GM12801 (cell line): ENCODE results near the gene PDCD4.

Experiments used
- TF ChIP-seq, protein P1 (sequence below): IDR thresholded peaks from one replicate; pipeline ENCODE4 v1.5.1; 2011; ENCODE audit warnings: control low read depth; ENCODE audit not compliant: insufficient read length; ENCODE audit errors: extremely low read depth

Gene PDCD4

DNA sequence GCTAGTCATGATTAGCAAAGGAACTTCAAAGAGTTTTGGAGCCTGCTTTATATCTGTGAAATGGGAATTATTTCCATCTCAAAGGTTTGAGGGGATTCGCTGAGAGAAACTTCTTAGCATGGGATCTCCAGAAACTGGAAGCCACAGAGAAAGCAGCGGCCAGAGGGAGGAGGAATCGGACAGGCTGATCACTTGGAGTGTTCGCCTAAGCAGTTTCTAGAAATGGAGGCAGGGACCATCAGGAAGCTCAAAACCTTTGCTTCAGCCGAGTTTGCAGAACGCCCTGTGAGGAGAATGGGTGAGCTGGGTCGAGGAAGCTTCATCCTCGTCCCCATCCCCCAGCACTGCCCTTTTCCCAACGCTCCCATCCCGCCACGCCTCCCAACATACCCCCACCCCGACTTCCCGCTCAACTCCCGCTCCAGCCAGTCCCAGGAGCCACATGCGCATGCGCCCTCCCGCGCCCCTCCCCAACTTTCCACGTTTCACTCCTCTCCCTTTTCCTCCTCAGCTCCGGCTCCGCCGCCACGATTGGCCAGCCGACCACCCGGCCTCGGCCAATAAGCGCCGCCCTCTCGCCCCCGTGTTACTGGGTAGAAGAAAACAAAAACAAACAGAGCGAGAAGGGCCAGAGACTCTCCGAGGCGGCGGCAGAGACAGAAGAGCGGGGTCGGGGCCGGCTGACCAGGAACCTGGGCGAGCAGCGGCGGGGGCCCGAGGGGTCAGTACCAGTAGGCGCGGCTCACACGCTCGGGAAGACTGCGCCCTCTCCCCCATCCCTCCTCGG, at the start of gene PDCD4:
TSS of gene PDCD4 (plus strand) at position 631 of the 787 bp plus-strand sequence. CDS start 4,100 bp downstream, outside the sequence.
- TF ChIP-seq, protein P1, sequence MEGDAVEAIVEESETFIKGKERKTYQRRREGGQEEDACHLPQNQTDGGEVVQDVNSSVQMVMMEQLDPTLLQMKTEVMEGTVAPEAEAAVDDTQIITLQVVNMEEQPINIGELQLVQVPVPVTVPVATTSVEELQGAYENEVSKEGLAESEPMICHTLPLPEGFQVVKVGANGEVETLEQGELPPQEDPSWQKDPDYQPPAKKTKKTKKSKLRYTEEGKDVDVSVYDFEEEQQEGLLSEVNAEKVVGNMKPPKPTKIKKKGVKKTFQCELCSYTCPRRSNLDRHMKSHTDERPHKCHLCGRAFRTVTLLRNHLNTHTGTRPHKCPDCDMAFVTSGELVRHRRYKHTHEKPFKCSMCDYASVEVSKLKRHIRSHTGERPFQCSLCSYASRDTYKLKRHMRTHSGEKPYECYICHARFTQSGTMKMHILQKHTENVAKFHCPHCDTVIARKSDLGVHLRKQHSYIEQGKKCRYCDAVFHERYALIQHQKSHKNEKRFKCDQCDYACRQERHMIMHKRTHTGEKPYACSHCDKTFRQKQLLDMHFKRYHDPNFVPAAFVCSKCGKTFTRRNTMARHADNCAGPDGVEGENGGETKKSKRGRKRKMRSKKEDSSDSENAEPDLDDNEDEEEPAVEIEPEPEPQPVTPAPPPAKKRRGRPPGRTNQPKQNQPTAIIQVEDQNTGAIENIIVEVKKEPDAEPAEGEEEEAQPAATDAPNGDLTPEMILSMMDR = no peak

DNA sequence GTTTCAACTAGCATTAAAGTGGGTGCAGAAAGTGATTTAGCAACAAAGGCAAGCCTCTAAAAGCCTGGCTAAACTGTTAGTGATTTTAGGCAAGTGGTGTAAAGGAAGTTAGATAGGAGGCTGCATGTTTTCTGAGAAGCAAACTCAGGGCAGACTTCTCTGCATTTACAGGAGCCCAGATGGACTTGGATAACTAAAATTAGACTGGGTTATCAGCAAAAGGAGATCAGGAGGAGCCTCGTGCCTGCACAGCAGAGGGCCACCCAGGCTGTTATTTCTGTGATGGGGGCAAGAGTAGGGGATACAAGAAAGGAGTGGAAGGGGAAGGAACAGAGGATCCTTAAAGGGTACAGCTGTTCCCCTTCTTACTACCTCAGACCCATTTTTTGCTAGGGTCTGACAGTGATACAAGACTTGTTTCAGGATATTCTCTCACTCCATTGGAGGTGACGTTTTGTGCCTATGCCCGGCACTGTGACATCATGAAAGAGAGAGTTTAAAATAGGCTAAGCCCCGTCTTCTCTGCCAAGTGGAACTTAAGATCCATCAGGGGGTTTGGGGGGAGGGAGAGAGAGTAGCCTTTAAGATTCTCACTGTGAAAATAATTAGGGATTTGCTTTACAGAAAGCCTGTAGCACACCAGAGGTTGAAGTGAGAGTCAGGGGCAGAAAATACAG, 49.6 kb upstream of the PDCD4 start:
- TF ChIP-seq, protein P1 = no peak

DNA sequence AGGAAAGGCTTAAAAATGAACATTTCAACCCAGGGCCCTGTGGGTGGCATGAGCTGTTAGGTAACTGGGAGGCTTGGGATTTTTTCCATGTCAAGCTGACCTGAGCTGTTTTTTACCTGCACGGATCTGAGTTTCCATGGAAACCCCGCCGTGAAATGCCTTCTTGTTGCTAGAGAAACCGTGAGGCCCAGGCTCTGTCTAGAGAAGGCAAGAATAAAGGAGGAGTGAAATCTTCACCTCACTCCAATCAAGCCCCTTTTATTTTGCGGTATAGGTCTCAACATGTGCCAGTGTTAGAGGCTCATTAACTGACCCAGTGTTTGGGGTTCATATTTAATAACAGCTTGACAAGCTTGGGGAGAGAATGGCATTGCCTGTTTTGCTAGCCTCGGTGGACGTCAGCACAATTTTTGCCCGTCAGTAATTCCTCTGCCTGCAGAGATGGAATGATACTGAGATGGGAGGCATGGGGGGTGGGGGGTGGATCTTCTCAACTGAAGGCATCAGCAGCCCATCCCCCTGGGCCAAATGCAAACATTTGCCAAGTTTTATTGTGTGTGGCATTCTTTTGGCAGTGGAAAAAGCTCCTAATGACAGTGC, 48.9 kb upstream of the PDCD4 start:
- TF ChIP-seq, protein P1 = no peak

DNA sequence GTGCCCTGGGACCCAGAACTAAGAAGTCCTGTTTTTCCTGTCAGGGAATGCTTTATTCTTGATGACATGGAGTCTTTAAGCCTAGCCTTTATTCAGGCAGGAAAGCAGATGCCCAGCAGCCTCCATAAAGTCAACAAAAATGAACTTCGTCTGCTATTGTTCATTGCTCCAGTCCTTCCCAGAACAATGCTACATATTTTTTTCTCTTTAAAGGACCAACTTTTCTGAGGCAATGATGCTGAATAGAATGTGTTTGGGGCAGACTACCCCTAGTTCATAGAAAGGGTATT, 47.6 kb upstream of the PDCD4 start:
- TF ChIP-seq, protein P1 = no peak

DNA sequence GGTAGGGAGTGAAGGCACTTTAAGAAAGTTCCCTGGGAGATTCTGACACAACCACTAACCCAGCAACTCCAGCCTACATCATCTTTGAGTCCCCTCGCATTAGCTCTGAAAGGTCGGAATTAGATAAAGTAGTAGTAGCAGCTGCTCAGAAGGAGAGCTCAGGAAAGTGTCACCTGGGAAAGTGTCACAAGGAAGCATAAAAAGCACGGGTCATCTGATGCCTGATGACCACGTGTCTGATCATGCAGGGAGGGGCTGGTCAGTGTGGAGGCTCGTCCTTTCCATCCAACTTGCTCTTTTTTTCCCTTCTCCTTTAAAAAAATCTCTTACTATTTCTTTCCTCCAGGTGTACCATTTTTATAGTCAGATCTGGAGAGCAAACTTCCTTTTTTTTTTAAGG, 47.1 kb upstream of the PDCD4 start:
- TF ChIP-seq, protein P1 = no peak

DNA sequence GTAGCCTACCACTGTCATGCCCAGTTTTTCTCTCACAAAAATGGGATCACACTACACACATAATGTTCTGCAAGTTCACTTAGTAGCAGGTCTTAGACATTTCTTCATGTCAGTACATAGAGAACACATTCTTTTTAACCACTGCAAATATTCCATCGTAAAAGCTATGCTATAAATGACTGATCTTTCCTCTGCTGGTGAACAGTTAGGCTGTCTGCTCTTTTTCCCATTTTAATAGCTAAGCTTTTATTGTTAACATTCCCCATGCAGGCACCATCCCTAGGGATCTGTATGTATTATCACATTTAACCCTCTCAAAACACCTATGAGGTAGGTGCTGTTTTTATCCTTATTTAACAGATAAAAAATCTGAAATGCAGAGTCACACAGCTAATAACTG, 46.2 kb upstream of the PDCD4 start:
- TF ChIP-seq, protein P1 = no peak

DNA sequence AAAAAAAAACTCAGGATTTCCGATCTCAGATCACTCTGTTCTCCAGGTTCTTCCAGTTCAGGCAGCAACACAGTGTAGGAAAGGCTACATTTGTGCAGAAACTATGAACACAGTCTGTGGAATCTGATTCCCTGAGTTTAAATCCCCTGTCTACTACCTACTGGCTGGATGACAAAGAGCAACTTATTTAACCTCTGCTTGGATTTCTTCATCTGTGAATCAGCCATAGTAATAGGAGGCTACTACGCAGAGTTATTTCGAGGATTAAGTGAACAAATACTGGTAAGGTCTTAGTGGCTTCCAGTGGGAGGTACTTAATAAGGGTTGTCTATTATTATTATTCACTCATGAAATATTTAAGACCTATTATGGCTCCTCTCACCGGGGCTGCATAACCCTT, 44.3 kb upstream of the PDCD4 start:
- TF ChIP-seq, protein P1 = no peak
